GM21528 (cell line): ENCODE data around the gene KCNE2.

Source experiments
- ATAC-seq: cut with Tn5 transposase; IDR thresholded peaks from one replicate; pipeline ENCODE4 v1.9.1; 2021; ENCODE audit warnings: mild to moderate bottlenecking, moderate library complexity; ENCODE audit not compliant: unreplicated experiment, low FRiP score

Gene KCNE2, protein sequence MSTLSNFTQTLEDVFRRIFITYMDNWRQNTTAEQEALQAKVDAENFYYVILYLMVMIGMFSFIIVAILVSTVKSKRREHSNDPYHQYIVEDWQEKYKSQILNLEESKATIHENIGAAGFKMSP

DNA sequence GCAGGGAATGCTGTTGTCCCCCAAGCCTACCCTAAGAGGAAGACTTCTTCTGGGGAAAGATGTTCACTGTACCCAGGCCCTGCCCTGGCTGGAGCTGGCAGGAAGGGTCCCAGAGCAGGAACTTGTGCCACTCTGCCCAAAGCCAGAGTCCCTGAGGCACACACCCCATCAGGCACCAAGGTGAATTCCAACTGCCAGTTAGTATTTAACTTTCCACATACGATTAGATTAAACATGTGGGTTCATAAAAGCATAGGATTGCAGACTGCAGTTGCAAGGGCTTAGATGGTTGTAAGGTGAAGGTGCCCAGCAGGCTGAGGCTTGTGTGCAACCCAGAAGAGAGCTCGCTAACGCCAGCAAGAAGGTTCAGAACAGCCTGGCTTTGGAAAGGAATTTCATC, at the start of gene KCNE2:
Gene KCNE2, plus strand, starts transcription at position 274 of the 400 bp plus-strand sequence. CDS start 6,473 bp downstream, outside the sequence.
- ATAC-seq, result no peak

DNA sequence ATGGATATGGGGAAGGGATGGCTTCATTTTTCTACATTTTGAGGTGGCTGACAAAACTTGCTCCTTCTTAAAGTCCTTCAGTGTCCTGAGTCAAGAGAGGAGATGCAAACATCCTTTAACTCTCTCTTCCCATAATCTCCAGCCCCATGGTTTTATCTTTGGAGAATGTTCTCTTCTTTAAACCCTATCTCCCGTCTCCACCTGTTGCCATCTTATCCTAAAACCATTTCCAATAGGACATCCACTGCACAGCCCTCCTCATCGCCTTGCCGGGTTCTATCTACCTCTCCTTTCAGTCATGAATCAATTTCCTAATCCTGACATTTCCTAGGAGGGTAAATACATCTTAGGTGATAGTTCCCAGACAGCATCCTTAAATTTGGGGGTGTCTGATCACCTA, 44.2 kb upstream of the KCNE2 start:
- no peak for ATAC-seq

DNA sequence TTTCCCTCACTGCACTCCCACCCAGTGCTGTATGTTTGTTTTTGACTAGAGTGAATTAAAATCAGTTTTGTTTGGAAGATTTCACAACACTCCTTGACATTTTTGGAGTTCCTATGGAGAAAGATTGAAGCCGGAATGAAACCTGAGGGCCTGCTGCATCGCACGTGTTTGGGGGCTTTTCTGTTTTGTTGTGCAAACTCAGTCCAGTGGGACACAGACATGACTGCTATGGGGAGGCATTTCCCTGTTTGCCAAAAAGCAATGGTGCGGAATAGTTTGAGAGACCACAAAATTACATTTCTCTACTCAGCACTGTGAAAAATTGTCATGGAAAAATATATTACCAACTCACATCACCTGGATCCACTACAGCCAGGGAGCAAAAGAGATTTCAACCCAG, 43.8 kb upstream of the KCNE2 start:
- ATAC-seq, result no peak

DNA sequence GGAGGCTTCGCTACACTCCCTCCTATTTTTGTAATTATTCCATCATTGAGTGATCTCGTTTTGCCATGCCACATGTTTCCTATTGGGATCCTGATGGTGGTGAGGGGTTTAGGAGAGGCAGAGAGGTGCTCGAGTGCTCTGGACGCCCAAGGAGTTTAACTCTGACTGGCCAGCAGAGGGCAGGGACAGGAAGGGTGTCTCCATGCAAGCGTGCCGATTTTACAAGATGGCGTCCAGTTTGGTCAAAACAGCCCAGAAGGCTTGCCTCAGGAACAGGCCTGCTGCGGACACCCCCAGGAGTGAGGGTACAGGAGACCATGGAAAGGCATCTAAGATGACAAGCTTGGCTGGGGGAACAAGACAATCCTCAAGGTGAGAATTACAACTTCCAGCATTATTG, 33.8 kb upstream of the KCNE2 start:
- ATAC-seq, result no peak

DNA sequence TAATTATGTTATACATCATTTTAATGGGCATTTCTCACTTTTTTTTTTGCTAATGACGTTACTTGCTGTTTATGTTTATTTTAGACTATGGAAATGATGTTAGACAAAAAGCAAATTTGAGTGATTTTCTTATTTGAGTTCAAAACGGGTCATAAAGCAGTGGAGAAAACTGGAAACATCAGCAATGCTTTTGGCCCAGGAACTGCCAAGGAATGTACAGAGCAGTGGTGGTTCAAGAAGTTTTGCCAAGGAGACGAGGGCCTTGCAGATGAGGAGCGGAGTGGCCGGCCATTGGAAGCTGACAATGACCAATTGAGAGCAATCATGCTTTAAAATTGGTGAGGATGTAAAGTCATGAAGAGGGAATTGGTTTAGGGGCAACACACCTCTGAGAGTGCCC, 32.1 kb upstream of the KCNE2 start:
- ATAC-seq, result no peak

DNA sequence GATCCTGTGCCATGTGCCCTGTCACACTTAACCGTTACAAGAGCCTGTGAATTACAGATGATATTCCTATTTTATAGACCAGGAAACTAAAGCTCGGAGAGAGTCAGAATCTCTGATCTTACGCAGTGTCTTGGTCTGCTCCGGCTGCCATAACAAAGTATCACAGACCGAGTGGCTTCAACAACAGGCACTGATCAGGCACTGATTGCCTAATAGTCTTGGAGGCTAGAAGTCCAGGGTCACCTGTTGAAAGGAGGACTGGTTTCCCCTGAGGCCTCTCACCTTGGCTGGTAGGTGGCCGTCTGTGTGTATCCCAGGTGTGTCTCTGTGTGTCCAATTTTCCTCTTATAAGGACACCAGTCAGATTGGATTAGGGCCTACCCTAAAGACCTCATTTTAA, 31.5 kb upstream of the KCNE2 start:
- no peak for ATAC-seq

DNA sequence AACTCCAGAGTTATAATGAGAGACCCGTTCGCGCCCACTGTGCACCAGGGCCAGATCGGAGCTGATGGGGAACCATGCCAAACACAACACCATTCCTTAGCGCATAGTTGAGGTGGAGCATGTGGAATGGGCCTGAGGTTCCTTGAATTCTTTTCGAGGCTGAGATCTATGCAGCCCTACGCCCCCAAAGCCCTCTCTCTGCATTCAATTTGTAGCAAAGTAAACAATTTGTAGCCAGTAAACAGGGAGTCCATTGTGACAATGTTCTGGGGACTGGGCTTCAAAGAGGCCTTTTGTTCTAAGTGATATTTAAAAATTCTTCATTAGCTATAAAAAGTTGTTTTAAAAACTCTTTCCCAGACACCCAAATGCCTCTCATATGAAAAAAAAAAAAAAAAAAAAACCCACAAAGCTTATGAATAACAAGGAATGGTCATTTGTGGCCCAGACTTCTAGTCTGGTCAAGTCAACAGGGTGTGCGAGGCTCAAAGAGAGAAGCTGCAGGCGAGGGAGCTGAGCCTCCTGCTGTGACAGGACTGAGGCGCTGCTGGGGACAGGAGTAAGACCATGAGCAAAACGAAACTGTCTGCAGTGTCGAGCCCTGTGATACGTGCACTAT, 30.6 kb upstream of the KCNE2 start:
- ATAC-seq, result no peak

DNA sequence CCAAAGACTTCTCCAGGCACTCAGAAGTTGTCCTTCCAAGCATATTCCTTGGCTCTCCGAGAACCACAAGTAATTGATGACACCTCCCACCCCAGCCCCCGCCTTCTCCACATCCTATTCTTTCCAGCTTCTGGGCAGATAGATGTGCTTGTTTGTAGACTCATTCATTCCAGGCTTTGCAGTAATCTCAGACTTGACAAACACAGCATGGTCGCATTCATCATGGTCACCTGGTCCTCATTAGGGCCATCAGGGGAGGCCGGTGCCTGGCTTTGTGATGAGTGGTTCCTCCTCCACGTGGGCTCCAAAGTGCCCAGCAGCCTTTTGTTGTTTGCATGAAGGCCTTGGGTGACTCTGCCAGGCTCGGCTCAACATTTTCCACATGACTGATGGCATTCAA, 28.5 kb upstream of the KCNE2 start:
- ATAC-seq, result no peak

DNA sequence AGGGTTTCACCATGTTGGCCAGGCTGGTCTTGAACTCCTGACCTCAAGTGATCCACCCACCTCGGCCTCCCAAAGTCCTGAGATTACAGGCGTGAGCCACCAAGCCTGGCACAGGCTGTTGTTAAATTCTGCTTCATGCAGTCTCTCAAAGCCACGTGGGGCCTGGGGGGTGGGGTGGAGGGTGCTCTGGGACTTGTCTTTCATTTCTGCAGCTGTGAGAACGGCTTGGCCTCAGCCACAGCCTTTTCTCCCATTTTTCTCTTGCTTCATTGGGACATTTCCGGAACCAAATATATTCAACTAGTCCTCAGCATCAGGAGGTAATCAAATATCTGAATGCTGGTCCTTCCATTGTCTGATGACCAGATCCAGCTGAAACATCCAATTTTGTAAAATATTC, 27.6 kb upstream of the KCNE2 start:
- ATAC-seq, result no peak

DNA sequence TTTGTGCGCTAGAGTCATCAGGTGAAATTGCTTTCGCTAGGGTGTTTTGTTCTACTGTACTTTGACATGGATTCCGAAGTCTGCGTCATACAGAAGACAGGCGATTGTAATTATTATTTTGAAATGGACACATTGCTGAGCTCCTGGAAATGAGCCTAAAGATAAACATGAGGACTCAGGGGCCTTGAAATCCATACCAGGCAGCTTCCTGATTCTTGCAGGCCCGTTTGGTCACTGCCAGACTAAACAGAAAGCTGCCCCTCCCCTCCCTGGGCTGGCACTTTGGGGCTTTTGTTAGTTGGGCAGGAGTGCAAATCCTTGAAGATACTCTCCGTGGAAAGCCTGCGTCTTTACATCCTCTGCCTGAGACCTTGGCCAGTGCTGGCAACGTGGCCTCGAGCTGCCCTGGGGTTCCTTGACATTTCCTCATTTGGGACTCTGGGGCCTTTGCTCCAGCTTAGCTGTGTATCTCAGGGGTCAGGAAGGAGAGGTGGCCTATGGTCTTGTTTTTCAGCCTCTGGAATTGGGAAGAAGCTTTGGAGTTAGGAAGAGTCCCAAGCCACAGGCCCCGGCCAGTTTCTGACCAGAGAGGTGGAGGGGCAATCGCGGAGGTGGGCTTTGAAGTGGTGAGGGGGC, 26.9 kb upstream of the KCNE2 start:
- no peak for ATAC-seq

DNA sequence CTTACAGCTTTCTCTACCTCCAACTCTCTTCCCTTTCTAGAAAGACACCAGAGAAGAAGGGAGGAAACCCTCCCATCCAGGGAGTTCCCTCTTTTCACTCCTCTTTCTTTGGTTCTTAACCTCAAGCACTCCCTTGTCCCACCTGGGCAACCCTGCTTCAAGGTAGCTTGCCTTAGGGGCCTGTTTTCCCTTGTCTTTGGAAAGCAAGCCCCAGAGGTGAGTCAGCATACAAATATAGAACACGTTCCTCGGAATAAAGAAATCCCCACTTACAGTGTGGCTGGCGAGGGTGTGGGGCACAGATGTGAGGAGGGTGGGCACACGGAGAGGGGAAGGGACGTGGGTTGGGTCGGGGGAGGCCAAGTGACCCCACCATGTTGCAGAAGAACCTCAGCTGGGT, 26.1 kb upstream of the KCNE2 start:
- no peak for ATAC-seq

DNA sequence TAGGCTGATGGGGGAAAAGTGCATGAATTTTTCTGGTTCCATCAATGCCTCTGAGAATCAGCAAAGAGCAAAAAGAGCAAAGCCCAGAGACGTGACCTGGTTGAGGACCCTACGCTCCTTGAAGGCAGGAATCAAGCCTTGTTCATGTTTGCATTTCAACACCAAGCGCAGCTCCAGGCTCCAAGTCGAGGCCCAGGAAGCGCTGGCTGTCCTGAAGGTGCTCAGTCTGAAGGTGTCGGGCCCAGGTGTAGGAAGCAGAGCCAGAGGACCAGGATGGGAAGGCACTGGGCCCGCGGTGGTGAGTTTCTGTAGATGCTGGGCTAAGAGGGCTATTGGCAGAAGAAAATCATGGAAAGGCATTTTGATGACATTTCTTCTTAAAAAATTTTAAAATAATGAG, 25.6 kb upstream of the KCNE2 start:
- no peak for ATAC-seq

DNA sequence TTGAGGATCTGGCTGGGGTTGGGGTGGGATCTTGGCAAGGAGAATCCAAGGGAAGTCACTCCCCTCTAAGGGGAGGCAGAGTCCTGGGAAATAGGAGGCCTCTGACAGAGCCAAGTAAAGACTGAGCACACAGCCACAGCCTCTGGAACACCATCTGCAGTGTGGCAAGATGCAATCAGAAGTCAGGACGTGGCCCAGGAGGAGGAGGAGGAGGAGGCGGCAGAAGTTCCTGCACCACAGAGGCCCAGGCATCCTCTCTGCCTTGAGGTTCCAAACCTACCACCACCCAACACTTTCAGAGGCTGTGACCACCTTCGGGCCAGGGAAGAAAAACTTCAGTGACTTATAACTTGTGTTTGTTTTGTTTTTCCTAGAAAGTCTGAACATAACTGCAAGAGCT, 23.7 kb upstream of the KCNE2 start:
- ATAC-seq, result no peak

DNA sequence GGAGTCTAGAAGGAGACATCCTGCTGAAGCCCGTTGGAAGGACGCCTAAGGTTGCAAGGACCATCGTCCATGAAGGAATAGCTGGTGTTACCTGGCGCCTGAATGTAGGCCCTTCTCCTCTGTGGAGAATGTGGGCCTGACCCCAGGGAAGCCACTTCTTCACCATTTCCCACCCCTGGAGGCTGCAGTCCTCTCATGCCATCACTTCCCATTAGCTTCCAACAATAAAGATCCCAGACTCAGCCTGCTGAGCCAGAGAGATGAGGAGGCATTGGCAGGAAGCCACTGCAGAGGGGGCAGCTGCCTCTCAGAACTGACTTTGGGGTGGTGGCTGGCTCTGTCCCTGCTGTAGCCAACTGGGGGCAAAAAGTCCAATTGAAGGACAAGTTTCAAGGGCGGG, 21.3 kb upstream of the KCNE2 start:
- ATAC-seq, result no peak

DNA sequence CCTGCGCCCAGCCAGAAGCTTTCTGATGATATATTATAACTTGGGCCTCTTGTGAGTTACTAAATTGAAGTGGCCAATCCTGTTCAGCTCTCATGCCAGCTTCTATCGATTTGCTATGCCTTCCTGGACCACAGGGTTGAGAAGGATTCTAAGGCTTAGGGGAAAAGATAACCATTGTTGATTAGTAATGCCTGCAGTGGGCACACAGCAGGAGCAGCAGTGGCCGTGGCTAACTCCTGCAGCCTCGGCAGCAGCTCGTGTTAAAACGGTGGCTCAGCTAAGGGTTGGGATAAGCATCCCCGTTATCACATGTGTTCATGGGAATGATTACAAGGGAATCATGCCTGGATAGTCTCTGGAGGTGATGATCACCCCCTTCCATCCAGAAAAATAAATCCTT, 20.5 kb upstream of the KCNE2 start:
- no peak for ATAC-seq

DNA sequence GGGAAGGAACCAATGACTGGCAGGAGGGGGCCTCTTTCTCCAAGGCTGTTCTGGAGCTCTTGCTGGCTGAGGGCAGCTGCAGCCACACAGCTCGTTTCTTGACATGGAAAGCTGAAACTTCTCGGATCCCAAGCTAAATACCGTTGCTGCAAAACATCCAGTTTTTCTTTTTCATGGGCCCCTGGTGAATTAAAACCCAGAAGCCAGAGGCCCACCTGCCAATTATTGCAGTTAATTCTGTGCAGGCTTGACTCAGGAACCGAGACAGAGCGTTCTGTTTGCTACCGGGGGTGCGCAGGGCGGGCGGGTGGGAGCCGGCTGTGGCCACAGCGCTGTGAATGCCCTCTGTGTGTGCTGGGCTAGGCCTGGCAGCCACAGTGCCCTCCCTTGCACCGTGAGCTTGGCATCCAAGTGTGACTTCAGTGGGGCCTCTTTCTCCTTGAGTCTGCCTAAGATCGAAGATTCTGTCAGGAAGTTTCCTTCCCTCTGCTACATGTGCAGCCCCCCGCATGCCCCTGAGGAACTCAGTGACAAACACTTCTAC, 19.9 kb upstream of the KCNE2 start:
- ATAC-seq, result no peak

DNA sequence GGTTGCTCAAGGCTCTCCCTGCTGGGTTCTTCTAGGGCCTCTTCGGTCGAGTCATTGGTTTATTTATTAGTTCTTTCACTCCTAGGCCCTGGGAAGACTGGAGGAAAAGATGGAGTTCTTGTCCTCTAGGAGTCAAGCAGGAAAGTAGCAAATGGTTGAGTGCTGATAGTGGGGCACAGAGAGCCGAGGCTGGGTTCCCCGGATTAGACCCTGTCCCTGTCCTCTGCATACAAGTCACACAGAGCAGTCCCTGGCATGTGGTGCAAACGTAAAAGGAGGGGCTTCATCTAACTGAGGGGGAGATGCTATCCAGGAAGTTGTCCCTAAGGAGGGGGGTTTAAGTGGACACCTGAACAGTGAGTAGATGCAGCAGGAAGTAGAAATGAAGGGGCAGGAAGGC, 19.2 kb upstream of the KCNE2 start:
- no peak for ATAC-seq

DNA sequence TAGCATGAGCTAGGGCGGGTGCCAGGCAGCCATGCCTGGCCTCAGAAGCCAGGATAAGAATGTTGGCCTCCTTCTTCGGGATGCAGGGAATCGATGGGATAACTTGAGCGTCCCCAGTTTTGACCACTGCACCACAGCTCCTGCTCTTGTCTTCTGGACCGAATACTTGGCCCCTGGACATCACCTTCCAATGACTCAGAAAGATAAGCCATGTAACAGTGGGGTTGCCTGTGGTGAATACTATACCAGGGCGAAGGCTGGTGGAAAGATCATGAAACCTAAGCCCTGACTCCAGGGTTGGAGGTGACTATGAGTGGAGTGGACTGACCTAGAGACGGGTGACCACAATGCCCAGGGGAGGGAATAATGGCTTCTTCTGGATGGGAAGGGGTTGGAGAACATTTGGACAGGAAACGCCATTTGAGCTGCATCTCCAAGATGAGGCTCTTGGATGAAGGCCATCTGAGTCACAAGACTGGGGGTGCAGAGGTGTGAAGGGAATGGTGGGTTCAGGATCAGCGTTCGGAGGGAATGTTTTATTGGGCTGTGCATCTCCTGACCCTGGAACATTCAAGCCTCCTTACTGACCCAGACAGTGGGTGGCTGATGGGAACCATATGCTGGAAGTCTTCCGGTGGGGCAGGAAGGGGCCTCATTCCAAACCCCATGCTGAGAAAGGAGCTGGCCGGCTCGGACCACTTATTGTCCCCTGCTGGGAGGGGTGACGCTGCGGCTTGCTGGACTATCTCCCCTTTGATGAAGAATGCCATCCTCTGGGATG, 18.5 kb upstream of the KCNE2 start:
- no peak for ATAC-seq

DNA sequence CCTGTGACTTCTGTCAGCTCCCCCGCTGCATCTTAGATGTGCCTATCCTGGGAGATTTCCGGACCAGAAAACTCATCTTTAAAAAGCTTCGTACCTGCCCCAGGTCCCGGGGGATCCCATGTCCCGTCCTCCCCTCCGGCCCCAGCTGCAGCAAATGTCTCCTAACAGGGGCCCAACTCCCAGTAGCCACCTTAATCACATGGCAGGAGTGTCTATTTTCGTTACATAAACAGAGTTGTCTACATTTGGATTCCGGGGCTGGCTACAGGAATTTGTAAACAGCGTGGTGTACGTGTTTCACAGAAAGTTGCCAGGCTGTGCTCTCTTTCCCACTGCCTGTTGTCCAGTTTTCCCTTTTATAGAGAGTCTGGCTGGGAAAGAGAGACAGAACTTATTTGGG, 17.9 kb upstream of the KCNE2 start:
- ATAC-seq, result no peak

DNA sequence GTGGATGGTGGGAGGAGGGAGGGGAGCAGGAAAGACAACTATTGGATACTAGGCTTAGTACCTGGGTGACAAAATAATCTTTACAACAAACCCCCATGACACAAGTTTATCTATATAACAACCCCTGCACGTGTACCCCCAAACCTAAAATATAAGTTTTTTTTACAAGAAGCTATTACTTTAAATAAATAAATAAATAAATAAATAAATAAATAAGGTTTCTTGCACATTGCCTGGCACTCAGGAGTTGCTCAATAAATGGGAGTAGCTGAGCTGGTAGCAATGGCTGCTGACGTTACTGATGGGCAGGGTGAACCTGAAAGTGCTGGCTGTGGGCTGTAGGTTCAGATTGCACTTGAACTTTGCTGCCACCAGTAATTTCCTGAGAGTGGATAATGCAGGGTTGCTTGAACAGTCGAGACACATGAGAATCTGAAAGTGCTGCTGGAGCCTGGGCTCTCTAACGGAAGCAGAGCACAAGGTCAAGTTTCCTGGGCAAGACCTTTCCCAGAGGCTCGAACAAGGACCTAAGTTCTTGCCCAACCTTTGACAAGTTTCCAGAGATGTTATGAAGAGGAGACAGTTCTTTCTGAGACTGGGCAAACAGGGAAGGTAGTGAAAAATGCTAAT, 14.8 kb upstream of the KCNE2 start:
- ATAC-seq, result no peak

DNA sequence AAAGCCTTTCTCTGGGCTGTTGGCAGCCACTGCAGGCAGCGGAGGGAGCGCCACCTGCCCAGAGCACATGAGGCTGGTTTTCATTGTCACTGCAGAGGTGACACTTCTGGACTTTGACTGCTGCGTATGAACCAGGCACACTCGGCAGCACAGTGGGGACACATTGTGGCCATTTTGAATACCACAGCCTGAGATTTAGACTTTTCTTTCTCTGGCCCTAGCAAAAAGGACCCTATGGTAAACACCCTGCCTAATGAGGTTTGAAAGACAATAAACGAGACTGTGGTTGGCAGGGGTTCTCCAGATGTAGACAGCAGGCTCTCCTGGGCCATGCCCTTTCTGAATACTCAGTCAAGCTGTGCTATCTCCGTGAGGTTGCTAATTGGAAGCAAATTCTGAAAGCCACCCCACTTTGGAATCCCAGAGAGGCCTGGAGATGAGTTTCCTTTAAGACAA, 12.0 kb upstream of the KCNE2 start:
- no peak for ATAC-seq
